ENCODE data around the gene PDZD7. TPM values are rescaled to one million over a fixed set of nuclear protein-coding genes. Genes with fewer than 3 reads are reported as not detected.

Gene PDZD7
- total RNA-seq, 3 donors from 2014 or later: 0.28 to 0.43 TPM; not detected in 1

- ATAC-seq (no peak), DNase-seq (no peak)
- Histone ChIP-seq H3K36me3 (ENCODE audit: low read depth) (no peaks in the 10 kb centered on the region), H3K4me1 (ENCODE audit: low read depth) (peaks cover 22% of the 10 kb centered on the region), H3K9me3 (no peaks in the 10 kb centered on the region), H3K4me3 (no peak overlapping the region)
- TF ChIP-seq CTCF (IDR thresholded peaks at IDR 0.05): no peak
- intact Hi-C loops (cut with DNase I, micrococcal nuclease): no loop called here
Observed at GRCh38 chr10:100966887-100967286, 64.0 kb downstream of the PDZD7 start.

GRCh38 chr10:100965820-100966219 lies 65.1 kb downstream of the PDZD7 start:
- H3K9me3 ChIP-seq: no peaks in the 10 kb centered on the region
- intact Hi-C loops (cut with DNase I, micrococcal nuclease): no loop called here
- ATAC-seq: no peak

GRCh38 chr10:100963826-100964225 lies 67.1 kb downstream of the PDZD7 start:
- H3K4me3 ChIP-seq: no peak overlapping the region
- no peak for DNase-seq
- ATAC-seq: no peak
- H3K9me3 ChIP-seq: no peaks in the 10 kb centered on the region
- intact Hi-C loops (cut with DNase I, micrococcal nuclease): no loop called here
- no peak for TF ChIP-seq CTCF (IDR thresholded peaks at IDR 0.05)
- no peaks in the 10 kb centered on the region for H3K36me3 ChIP-seq (ENCODE audit: low read depth)
- peaks cover 17% of the 10 kb centered on the region for H3K4me1 ChIP-seq (ENCODE audit: low read depth)

More at GRCh38 chr10:100965820-100966219, 65.1 kb downstream of the PDZD7 start:
- Histone ChIP-seq H3K4me3 (no peak overlapping the region), H3K4me1 (ENCODE audit: low read depth) (peaks cover 20% of the 10 kb centered on the region), H3K36me3 (ENCODE audit: low read depth) (no peaks in the 10 kb centered on the region)
- TF ChIP-seq CTCF (IDR thresholded peaks at IDR 0.05): no peak
- no peak for DNase-seq

- Histone ChIP-seq H3K36me3 (ENCODE audit: low read depth) (no peaks in the 10 kb centered on the region), H3K4me3 (no peak overlapping the region), H3K4me1 (ENCODE audit: low read depth) (peaks cover 10% of the 10 kb centered on the region), H3K9me3 (no peaks in the 10 kb centered on the region)
- intact Hi-C loops (cut with DNase I, micrococcal nuclease): no loop called here
- DNase-seq (no peak), ATAC-seq (no peak)
- no peak for TF ChIP-seq CTCF (IDR thresholded peaks at IDR 0.05)
Observed at GRCh38 chr10:100962351-100963080, 68.4 kb downstream of the PDZD7 start.

GRCh38 chr10:100960251-100960650 lies 70.7 kb downstream of the PDZD7 start:
- Histone ChIP-seq H3K36me3 (ENCODE audit: low read depth) (no peaks in the 10 kb centered on the region), H3K4me3 (no peak overlapping the region), H3K4me1 (ENCODE audit: low read depth) (no peaks in the 10 kb centered on the region), H3K9me3 (no peaks in the 10 kb centered on the region)
- TF ChIP-seq CTCF (IDR thresholded peaks at IDR 0.05): no peak
- intact Hi-C loops (cut with DNase I, micrococcal nuclease): no loop called here
- DNase-seq (no peak), ATAC-seq (no peak)

Small RNA genes lying within 50 kb of the gene (microRNA-seq; reads per million reads assigned to microRNA genes)
- gene MIR608: not detected

Other genes with a start within 250 kb of the PDZD7 start
- gene SLF2, start 118.2 kb downstream of the PDZD7 start, total RNA-seq: 10 to 100 TPM; 23.0 to 31.1 (median 27.5) TPM
- gene SEMA4G, start 61.6 kb downstream of the PDZD7 start, total RNA-seq: 100 to 1,000 TPM in 1 of 3 donors, 10 to 100 TPM in 2; 68.5 to 176 (median 91.9) TPM
- gene MRPL43, start 43.6 kb downstream of the PDZD7 start, total RNA-seq: 10 to 100 TPM; 61.3 to 82.3 (median 71.4) TPM
- gene TWNK, start 43.6 kb downstream of the PDZD7 start, total RNA-seq: 1 to 10 TPM; 6.0 to 7.8 (median 7.0) TPM
- gene LZTS2, start 31.3 kb downstream of the PDZD7 start, total RNA-seq: 10 to 100 TPM; 26.0 to 82.1 (median 31.5) TPM
- gene SFXN3, start 105 bp upstream of the PDZD7 start, total RNA-seq: 10 to 100 TPM in 2 of 3 donors, 1 to 10 TPM in 1; 8.7 to 28.7 (median 28.0) TPM
- 10 to 100 TPM in 2 of 3 donors, 1 to 10 TPM in 1; 8.5 to 20.0 (median 16.7) TPM for gene KAZALD1, start 30.9 kb upstream of the PDZD7 start, total RNA-seq
- gene TLX1, start 100.2 kb upstream of the PDZD7 start, total RNA-seq: 1 to 10 TPM in 1 of 3 donors, under 1 TPM in 1, not detected in 1; 0.93 to 1.0 TPM
- gene LBX1, start 198.3 kb upstream of the PDZD7 start, total RNA-seq: not detected